GM12878 (cell line): Measurements from ENCODE around the gene FXYD4. TPM values are rescaled to one million over a fixed set of nuclear protein-coding genes. Genes with fewer than 3 reads are reported as not detected.

Experiments used
- ATAC-seq: fragments of 200-7000 bp; cut with Tn5 transposase; 3 replicates; pipeline ENCODE4 v1.9.1; 2020; ENCODE audit warnings: mild to moderate bottlenecking, moderate library complexity
- BruUV-seq: library from RNA; stranded (reverse); fragments of 400-500 nt; replicated peaks from 2 replicates; lab custom pipeline; 2021; lab: Mats Ljungman, UMichigan
- CTCF ChIA-PET: fragments of 300-600 bp; sonication (Branson Sonifier 250); formaldehyde crosslinking; extraction: SDS; loops from one replicate; lab custom pipeline; 2021; ENCODE audit warnings: inconsistent platforms; lab: Yijun Ruan, JAX
- POLR2A ChIA-PET: fragments of 350-600 bp; formaldehyde crosslinking; extraction: SDS; loops from one replicate; lab custom pipeline; 2021; ENCODE audit warnings: inconsistent platforms; lab: Charles Lee
- RAD21 ChIA-PET: fragments of 300-600 bp; sonication (Branson Sonifier 250); formaldehyde crosslinking; loops from one replicate; lab custom pipeline; 2023; ENCODE audit warnings: antibody characterized with exemption; ENCODE audit not compliant: unreplicated experiment; lab: Charles Lee
- SMC1A ChIA-PET: fragments of 300-600 bp; sonication (Branson Sonifier 250); formaldehyde crosslinking; loops from one replicate; lab custom pipeline; 2023; ENCODE audit not compliant: unreplicated experiment, uncharacterized antibody; lab: Charles Lee
- DNase-seq: peaks from one replicate; pipeline ENCODE4 v3.0.0-alpha.2; 2011; ENCODE audit warnings: low read depth, low spot score
- FAIRE-seq: peaks from 3 replicates; lab custom pipeline; 2011; peaks lifted over from hg19 to GRCh38; lab: Jason Lieb, UNC
- H2AFZ ChIP-seq: 2 replicates; pipeline ENCODE4 v1.6.0; 2011; ENCODE audit warnings: low read depth, low read length, control low read depth; ENCODE audit not compliant: control insufficient read depth
- H3K27ac ChIP-seq: 2 replicates; pipeline ENCODE4 v1.5.1; 2011; ENCODE audit warnings: control low read depth; ENCODE audit not compliant: control insufficient read depth, insufficient read depth
- H3K27me3 ChIP-seq, 2 experiments: replicated peaks in 1 of 2; 2 replicates each; pipeline versions ENCODE4 v1.6.0 to v1.6.1; 2011; ENCODE audit warnings: low read length in 1 of 2; ENCODE audit not compliant: control insufficient read depth in 2 of 2, insufficient read depth in 2 of 2
- H3K36me3 ChIP-seq, 2 experiments: 2 replicates each; pipeline ENCODE4 v1.5.1; 2011; ENCODE audit warnings: low read length in 1 of 2; ENCODE audit not compliant: control insufficient read depth in 2 of 2, insufficient read depth in 2 of 2
- H3K4me1 ChIP-seq: 2 replicates; pipeline ENCODE4 v1.6.1; 2011; ENCODE audit warnings: mild to moderate bottlenecking, low read length, moderate library complexity, mixed read lengths; ENCODE audit not compliant: control insufficient read depth, insufficient read depth
- H3K4me2 ChIP-seq: 2 replicates; pipeline ENCODE4 v1.6.0; 2011; ENCODE audit warnings: control low read depth; ENCODE audit not compliant: control insufficient read depth, insufficient read depth
- H3K4me3 ChIP-seq: fragments of 200-600 bp; sonication (generic); 2 replicates; pipeline ENCODE4 v1.5.1; 2016
- H3K79me2 ChIP-seq: 2 replicates; pipeline ENCODE4 v1.6.0; 2011; ENCODE audit warnings: low read length; ENCODE audit not compliant: control insufficient read depth, insufficient read depth
- H3K9ac ChIP-seq: 2 replicates; pipeline ENCODE4 v1.8.0; 2011; ENCODE audit warnings: low read length, control low read depth, mixed read lengths; ENCODE audit not compliant: control insufficient read depth, insufficient read depth
- H3K9me3 ChIP-seq: replicated peaks from 3 replicates; pipeline ENCODE4 v1.5.1; 2011; ENCODE audit warnings: mild to moderate bottlenecking, low read length; ENCODE audit not compliant: control insufficient read depth, insufficient read depth
- H4K20me1 ChIP-seq: 2 replicates; pipeline ENCODE4 v1.6.0; 2011; ENCODE audit not compliant: control insufficient read depth, insufficient read depth
- BACH1 ChIP-seq: fragments of 450-650 bp; IDR thresholded peaks from 2 replicates; pipeline ENCODE4 v1.6.1; 2017; ENCODE audit warnings: mild to moderate bottlenecking, borderline replicate concordance
- EGR1 ChIP-seq, 2 experiments: IDR thresholded peaks; 1 replicate in 1 of 2; 2 replicates in 1 of 2; pipeline ENCODE4 v1.6.1; 2011 to 2012; ENCODE audit warnings: low read depth in 2 of 2, low read length in 2 of 2, borderline replicate concordance in 1 of 2, mild to moderate bottlenecking in 1 of 2, moderate library complexity in 1 of 2
- FOXK2 ChIP-seq: fragments of 450-650 bp; IDR thresholded peaks from 2 replicates; pipeline ENCODE4 v1.6.1; 2017; ENCODE audit warnings: mild to moderate bottlenecking, moderate library complexity
- IKZF2 ChIP-seq, 2 experiments: fragments of 450-650 bp; IDR thresholded peaks; 2 replicates each; pipeline ENCODE4 v1.6.1; 2017; ENCODE audit warnings: mild to moderate bottlenecking in 2 of 2, moderate library complexity in 2 of 2
- JUNB ChIP-seq: IDR thresholded peaks from 2 replicates; pipeline ENCODE4 v1.6.1; 2016; ENCODE audit warnings: antibody characterized with exemption, mild to moderate bottlenecking
- SPI1 ChIP-seq: IDR thresholded peaks from 2 replicates; pipeline ENCODE4 v1.6.1; 2011; ENCODE audit warnings: low read depth, mild to moderate bottlenecking, low read length, moderate library complexity, borderline replicate concordance; ENCODE audit not compliant: insufficient read depth
- TARDBP ChIP-seq: IDR thresholded peaks from 2 replicates; pipeline ENCODE4 v1.6.1; 2016; ENCODE audit warnings: borderline replicate concordance
- WGBS: methylation state at CpG from one replicate; pipeline ENCODE4 v1.1.6; 2016; ENCODE audit warnings: low lambda C conversion rate; ENCODE audit not compliant: insufficient replicate concordance, insufficient coverage; ENCODE audit errors: missing lambda C conversion rate; 5-methylcytosine and 5-hydroxymethylcytosine counted together
- in situ Hi-C: fragments of 300-500 bp; cut with MboI; formaldehyde crosslinking; loops from 9 replicates; pipeline ENCODE4 v1.14.3; 2018; ENCODE audit warnings: mixed read lengths
- intact Hi-C: fragments of 100-400 bp; cut with micrococcal nuclease; formaldehyde crosslinking; loops from one replicate; pipeline ENCODE4 v1.14.2; 2022; ENCODE audit not compliant: unreplicated experiment
- polyA plus RNA-seq, 11 experiments: library from polyadenylated mRNA; depleted of rRNA in 4 of 11; unstranded in 6 of 11; stranded (reverse) in 5 of 11; fragments of >200 nt; fragmentation: Nextera tagmentation in 4 of 11; fragmentation: Illumina TruSeq in 1 of 11; extraction: Ambion mirVana in 4 of 11; extraction: Trizol in 1 of 11; gene quantifications; 1 replicate in 1 of 11; 2 replicates in 10 of 11; pipeline versions ENCODE4 v1.2.1 to v1.2.3, GENCODE V29; 2011 to 2016; ENCODE audit warnings: inconsistent platforms in 2 of 11, missing spikeins in 2 of 11, low read depth in 1 of 11
- total RNA-seq, 4 experiments: library from RNA; depleted of rRNA in 3 of 4; stranded (reverse); fragments of >200 nt in 3 of 4; fragmentation: Illumina TruSeq in 1 of 4; extraction: Trizol in 1 of 4; gene quantifications; 2 replicates each; pipeline versions ENCODE4 v1.2.1 to v1.2.3, GENCODE V29; 2013 to 2021
- TF ChIP-seq, protein P1 (sequence below): IDR thresholded peaks from 2 replicates; pipeline ENCODE4 v1.6.1; 2012; ENCODE audit warnings: mild to moderate bottlenecking, low read depth, low read length

The FXYD4 gene
- total and polyA plus RNA-seq, 10 of the 15 experiments (the other 5 are each of a cell fraction or from before 2014, with no cell fraction given), result not detected

DNA sequence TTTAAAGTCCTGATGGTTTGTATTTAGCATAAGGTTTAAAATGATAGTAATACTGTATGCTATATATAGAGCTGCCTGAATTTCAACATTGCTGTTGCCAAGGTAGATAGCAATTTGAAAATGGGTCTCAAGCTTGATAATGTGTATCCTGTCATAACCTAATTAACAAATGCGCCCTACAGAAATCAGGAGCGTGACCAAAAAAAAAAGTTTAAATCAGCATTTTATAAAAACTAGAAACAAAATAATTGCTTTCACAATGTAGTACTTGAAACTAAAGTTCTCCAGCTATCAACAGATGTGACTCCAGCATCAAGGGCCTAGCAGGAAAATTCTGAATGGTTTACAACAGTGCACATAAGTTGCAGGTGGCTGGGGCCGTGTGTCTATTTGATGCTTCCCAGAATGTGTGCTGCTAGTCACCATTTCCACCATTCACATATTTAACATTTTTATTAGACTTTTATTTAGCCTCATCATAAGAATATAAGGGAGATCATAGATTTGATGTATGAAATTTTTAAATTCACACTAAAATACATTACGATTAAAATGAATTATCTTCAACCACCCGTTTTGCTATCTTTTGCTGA lies 14.1 kb downstream of the FXYD4 start:
- Histone ChIP-seq H3K4me1 (no peaks in the 10 kb centered on the region), H3K9ac (no peak overlapping the region), H3K4me3 (no peak overlapping the region), H3K27ac (no peak overlapping the region), H3K79me2 (peaks cover 12% of the 10 kb centered on the region), H3K9me3 (no peaks in the 10 kb centered on the region), H3K36me3 (peaks cover 26 to 36% of the 10 kb centered on the region in 2 experiments), H3K27me3 (no peaks in the 10 kb centered on the region), H3K4me2 (no peak overlapping the region), H4K20me1 (peaks cover 12% of the 10 kb centered on the region), H2AFZ (no peak overlapping the region)
- no peak for ATAC-seq
- POLR2A ChIA-PET, result interaction anchor here (0.6 to 1.5 kb wide), 4 partner anchors 10 to 22 kb away, joined by 3 to 6 read pairs (median 3); no protein-coding TSS in a partner anchor
- in situ Hi-C loops (loop anchor here (25.0 kb wide), 2 partner anchors 98 to 598 kb away; partner anchors contain the start of gene BMS1), intact Hi-C loops (no loop called here)
- no peak for DNase-seq
- WGBS, result 68% methylated on average over 5 of the region's 5 CpGs
- RAD21 ChIA-PET, result no interaction called here
- SMC1A ChIA-PET, result interaction anchor here (1.9 kb wide), 1 partner anchor 9 kb away, joined by 6 read pairs; no protein-coding TSS in a partner anchor
- no peak for TF ChIP-seq SPI1
- no peak for TF ChIP-seq IKZF2 (IDR thresholded peaks at IDR 0.05)
- TF ChIP-seq BACH1, result no peak
- peak; percentile 54 for FAIRE-seq
- CTCF ChIA-PET, result interaction anchor here (0.7 kb wide), 1 partner anchor 22 kb away, joined by 3 read pairs; no protein-coding TSS in a partner anchor
- BruUV-seq, result no TSS peak

DNA sequence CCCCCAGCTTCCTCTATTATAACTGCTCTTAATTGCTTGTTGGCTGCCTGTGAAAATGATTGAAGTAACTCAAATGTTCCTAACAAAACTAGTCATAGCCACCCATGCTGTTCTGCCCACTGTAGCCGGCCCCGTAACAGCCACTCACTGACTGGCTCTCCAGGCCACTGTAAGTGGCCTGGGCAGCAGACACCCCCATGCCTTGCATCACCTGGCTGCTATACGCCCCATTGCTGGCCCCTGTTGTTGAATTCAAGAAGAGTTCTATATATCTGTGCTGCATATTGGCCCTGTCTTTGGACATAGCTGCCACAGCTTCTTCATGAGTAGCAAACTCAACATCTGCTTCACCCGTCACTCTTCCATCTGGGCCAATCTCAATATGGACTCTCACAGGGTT lies 15.1 kb downstream of the FXYD4 start:
- WGBS, result 92% methylated on average over 4 of the region's 4 CpGs
- ATAC-seq (no peak), DNase-seq (no peak), FAIRE-seq (no peak)
- Histone ChIP-seq H4K20me1 (peaks cover 14% of the 10 kb centered on the region), H3K36me3 (peaks cover 30 to 43% of the 10 kb centered on the region in 2 experiments), H3K4me1 (no peaks in the 10 kb centered on the region), H3K27ac (no peak overlapping the region), H3K9ac (no peak overlapping the region), H3K9me3 (no peaks in the 10 kb centered on the region), H3K79me2 (peaks cover 19% of the 10 kb centered on the region), H3K4me3 (no peak overlapping the region), H3K4me2 (no peak overlapping the region), H2AFZ (no peak overlapping the region), H3K27me3 (no peaks in the 10 kb centered on the region)
- BruUV-seq, result no TSS peak
- RAD21 ChIA-PET, result no interaction called here
- in situ Hi-C loops, result loop anchor here (25.0 kb wide), 2 partner anchors 99 to 599 kb away; partner anchors contain the start of gene BMS1
- intact Hi-C loops, result no loop called here
- POLR2A ChIA-PET, result interaction anchor here (0.9 to 1.5 kb wide), 2 partner anchors 9 to 23 kb away, joined by 3 read pairs; no protein-coding TSS in a partner anchor
- SMC1A ChIA-PET, result interaction anchor here (0.9 to 1.9 kb wide), 3 partner anchors 8 to 41 kb away, joined by 3 to 6 read pairs (median 4); no protein-coding TSS in a partner anchor
- CTCF ChIA-PET, result no interaction called here
- TF ChIP-seq EGR1 (IDR thresholded peaks at IDR 0.05; ENCODE audit: borderline replicate concordance in 1 of 2, low read depth in 2 of 2, low read length in 2 of 2) (no peak), JUNB (no peak), TARDBP (no peak), FOXK2 (no peak)
- TF ChIP-seq, protein P1, sequence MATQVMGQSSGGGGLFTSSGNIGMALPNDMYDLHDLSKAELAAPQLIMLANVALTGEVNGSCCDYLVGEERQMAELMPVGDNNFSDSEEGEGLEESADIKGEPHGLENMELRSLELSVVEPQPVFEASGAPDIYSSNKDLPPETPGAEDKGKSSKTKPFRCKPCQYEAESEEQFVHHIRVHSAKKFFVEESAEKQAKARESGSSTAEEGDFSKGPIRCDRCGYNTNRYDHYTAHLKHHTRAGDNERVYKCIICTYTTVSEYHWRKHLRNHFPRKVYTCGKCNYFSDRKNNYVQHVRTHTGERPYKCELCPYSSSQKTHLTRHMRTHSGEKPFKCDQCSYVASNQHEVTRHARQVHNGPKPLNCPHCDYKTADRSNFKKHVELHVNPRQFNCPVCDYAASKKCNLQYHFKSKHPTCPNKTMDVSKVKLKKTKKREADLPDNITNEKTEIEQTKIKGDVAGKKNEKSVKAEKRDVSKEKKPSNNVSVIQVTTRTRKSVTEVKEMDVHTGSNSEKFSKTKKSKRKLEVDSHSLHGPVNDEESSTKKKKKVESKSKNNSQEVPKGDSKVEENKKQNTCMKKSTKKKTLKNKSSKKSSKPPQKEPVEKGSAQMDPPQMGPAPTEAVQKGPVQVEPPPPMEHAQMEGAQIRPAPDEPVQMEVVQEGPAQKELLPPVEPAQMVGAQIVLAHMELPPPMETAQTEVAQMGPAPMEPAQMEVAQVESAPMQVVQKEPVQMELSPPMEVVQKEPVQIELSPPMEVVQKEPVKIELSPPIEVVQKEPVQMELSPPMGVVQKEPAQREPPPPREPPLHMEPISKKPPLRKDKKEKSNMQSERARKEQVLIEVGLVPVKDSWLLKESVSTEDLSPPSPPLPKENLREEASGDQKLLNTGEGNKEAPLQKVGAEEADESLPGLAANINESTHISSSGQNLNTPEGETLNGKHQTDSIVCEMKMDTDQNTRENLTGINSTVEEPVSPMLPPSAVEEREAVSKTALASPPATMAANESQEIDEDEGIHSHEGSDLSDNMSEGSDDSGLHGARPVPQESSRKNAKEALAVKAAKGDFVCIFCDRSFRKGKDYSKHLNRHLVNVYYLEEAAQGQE, result no peak
